T1000 (cell line): Measurements from ENCODE around the gene ILKAP.

Experiments used
- DNase-seq: peaks from one replicate; lab custom pipeline; 2025; ENCODE audit warnings: mixed read lengths; lab: John Stamatoyannopoulos, UW

The ILKAP gene

DNA sequence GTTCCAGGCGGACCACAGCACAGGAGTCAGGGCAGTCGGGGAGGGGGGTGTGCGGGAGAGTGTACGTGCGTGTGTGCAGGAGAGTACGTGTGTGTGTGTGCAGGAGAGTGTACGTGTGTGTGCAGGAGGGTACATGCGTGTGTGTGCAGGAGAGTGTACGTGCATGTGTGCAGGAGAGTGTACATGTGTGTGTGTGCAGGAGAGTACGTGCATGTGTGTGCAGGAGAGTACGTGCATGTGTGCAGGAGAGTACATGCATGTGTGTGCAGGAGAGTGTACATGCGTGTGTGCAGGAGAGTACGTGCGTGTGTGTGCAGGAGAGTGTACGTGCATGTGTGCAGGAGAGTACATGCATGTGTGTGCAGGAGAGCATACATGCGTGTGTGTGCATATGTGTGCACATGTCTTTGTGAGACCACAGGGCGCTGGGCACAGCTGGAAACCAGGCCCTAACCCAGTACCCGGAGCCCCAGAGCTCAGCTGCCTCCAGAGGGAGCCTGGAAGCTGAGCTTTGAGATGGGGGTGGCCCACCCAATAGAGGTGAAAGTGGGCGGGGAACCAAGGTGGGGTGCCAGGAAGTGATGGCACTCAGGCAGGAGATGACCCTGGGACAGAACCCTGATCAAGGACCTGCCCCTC is 78.9 kb downstream of the ILKAP start:
- DNase-seq = no peak

GRCh38 chr2:238123991-238124470 is 79.5 kb downstream of the ILKAP start:
- no peak for DNase-seq

- no peak for DNase-seq
These were observed 80.1 kb downstream of the ILKAP start for GRCh38 chr2:238123218-238123971.

DNA sequence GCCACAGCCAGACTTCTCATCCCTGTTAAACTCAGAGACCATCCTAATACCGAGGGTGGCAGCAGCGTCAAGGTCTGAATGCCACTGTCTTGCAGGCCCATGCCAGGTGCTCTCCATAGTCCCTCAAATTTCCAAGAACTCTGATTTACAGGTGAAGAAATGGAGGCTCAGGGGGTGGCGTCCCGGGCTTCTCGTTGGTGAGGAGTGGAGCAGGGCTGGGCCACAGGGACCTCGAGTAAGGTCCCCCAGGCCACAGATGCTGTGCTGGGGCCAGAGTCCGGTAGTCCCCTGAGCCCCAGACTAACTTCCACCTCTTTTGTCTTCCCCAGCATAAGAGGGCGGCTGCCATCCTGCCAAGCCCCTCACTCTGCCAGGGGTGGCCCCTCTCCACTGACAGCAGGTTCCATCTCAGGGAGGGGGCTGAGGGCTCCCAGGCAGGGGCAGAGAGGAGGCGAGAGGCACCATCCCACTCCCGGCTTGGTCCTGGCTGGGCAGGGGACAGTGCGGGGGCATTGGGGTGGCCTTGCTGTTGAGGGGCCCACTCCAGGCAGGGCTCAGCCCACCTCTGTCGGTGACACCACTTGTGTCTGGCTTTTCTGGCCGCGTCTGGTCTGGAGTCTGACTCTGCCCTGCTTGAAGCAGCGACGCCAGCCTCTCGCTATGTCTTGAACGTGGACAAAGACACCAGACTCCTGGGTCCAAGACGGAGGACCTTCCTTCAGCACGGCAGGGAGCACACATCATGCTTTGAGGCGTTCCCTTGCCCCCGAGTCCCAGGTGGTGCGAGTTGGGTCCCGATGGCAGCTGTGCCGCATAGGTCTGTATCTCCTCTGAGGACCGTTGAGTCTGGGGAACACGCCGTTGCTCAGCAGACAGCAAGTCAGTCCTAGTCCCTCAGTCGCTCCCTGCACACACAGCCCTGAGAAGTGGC is 80.9 kb downstream of the ILKAP start:
- no peak for DNase-seq

GRCh38 chr2:238121511-238122286 is 81.8 kb downstream of the ILKAP start:
- DNase-seq = no peak

- no peak for DNase-seq
These were observed 82.8 kb downstream of the ILKAP start for GRCh38 chr2:238120463-238121298.
